Mesenchymal stem cell (in vitro differentiated cells and primary cell): ENCODE results near the gene MAT2B. TPM values are rescaled to one million over a fixed set of nuclear protein-coding genes. Genes with fewer than 3 reads are reported as not detected.
A peak's percentile ranks its signal among the peaks of the same experiment; 100 is the strongest.

Experiments
- DNase-seq: peaks from one replicate; pipeline ENCODE4 v3.0.0-alpha.2; 2013
- H2AFZ ChIP-seq: one replicate; pipeline ENCODE4 v1.6.1; 2013; ENCODE audit warnings: low read depth, mild to moderate bottlenecking, control low read depth, inconsistent platforms, low read length, moderate library complexity
- H2AK5ac ChIP-seq: 2 replicates; pipeline ENCODE4 v1.6.1; 2013; ENCODE audit warnings: low read length, moderate library complexity, mild to moderate bottlenecking, inconsistent platforms; ENCODE audit not compliant: severe bottlenecking
- H2BK120ac ChIP-seq: one replicate; pipeline ENCODE4 v1.6.1; 2013; ENCODE audit warnings: low read depth, mild to moderate bottlenecking, inconsistent platforms, low read length, moderate library complexity
- H2BK12ac ChIP-seq, 2 experiments: one replicate each; pipeline ENCODE4 v1.6.1; 2013; ENCODE audit warnings: inconsistent platforms in 2 of 2, low read length in 2 of 2, mild to moderate bottlenecking in 2 of 2, moderate library complexity in 2 of 2, control low read depth in 1 of 2
- H2BK15ac ChIP-seq: one replicate; pipeline ENCODE4 v1.6.1; 2013; ENCODE audit warnings: mild to moderate bottlenecking, low read depth, inconsistent platforms; ENCODE audit not compliant: poor library complexity, severe bottlenecking
- H2BK5ac ChIP-seq: 2 replicates; pipeline ENCODE4 v1.6.1; 2013; ENCODE audit warnings: low read depth, mild to moderate bottlenecking, low read length, control low read depth, inconsistent platforms; ENCODE audit not compliant: poor library complexity, severe bottlenecking
- H3K14ac ChIP-seq, 2 experiments: one replicate each; pipeline ENCODE4 v1.6.1; 2013; ENCODE audit warnings: inconsistent platforms in 2 of 2, low read length in 2 of 2, control low read depth in 1 of 2, mild to moderate bottlenecking in 1 of 2, moderate library complexity in 1 of 2
- H3K18ac ChIP-seq, 2 experiments: one replicate each; pipeline ENCODE4 v1.6.1; 2013; ENCODE audit warnings: inconsistent platforms in 2 of 2, low read length in 2 of 2, control low read depth in 1 of 2, low read depth in 1 of 2, mild to moderate bottlenecking in 1 of 2
- H3K23ac ChIP-seq, 2 experiments: one replicate each; pipeline ENCODE4 v1.6.1; 2013; ENCODE audit warnings: inconsistent platforms in 2 of 2, low read length in 2 of 2, mild to moderate bottlenecking in 2 of 2, moderate library complexity in 2 of 2, control low read depth in 1 of 2
- H3K27ac ChIP-seq: 2 replicates; pipeline ENCODE4 v1.5.1; 2013; ENCODE audit warnings: mild to moderate bottlenecking, moderate library complexity, low read length, control low read depth, inconsistent platforms; ENCODE audit not compliant: poor library complexity, severe bottlenecking
- H3K27me3 ChIP-seq, 2 experiments: 2 replicates each; pipeline versions ENCODE4 v1.6.1 to v1.7.0; 2013; ENCODE audit warnings: low read length in 2 of 2, mild to moderate bottlenecking in 2 of 2, moderate library complexity in 2 of 2, control low read depth in 1 of 2, inconsistent platforms in 1 of 2; ENCODE audit not compliant: control insufficient read depth in 1 of 2, insufficient read depth in 1 of 2
- H3K36me3 ChIP-seq, 2 experiments: 2 replicates each; pipeline versions ENCODE4 v1.6.1 to v1.7.0; 2013; ENCODE audit warnings: low read length in 2 of 2, control low read depth in 1 of 2, inconsistent platforms in 1 of 2, low read depth in 1 of 2, mild to moderate bottlenecking in 1 of 2; ENCODE audit not compliant: insufficient read depth in 2 of 2, control insufficient read depth in 1 of 2
- H3K4ac ChIP-seq, 2 experiments: one replicate each; pipeline ENCODE4 v1.6.1; 2013; ENCODE audit warnings: inconsistent platforms in 2 of 2, low read length in 2 of 2, mild to moderate bottlenecking in 2 of 2, moderate library complexity in 2 of 2, control low read depth in 1 of 2, low read depth in 1 of 2
- H3K4me1 ChIP-seq: 2 replicates; pipeline ENCODE4 v1.6.1; 2013; ENCODE audit warnings: low read depth, low read length, control low read depth; ENCODE audit not compliant: control insufficient read depth, insufficient read depth
- H3K4me2 ChIP-seq: 2 replicates; pipeline ENCODE4 v1.6.1; 2013; ENCODE audit warnings: low read length, mild to moderate bottlenecking, inconsistent platforms; ENCODE audit not compliant: poor library complexity, severe bottlenecking
- H3K4me3 ChIP-seq, 2 experiments: 2 replicates each; pipeline versions ENCODE4 v1.5.1 to v1.7.0; 2013; ENCODE audit warnings: low read length in 2 of 2, mild to moderate bottlenecking in 2 of 2, control low read depth in 1 of 2, low read depth in 1 of 2; ENCODE audit not compliant: insufficient read depth in 1 of 2
- H3K79me1 ChIP-seq: replicated peaks from 2 replicates; pipeline ENCODE4 v1.6.1; 2013; ENCODE audit warnings: mild to moderate bottlenecking, control low read depth, low read length, inconsistent platforms; ENCODE audit not compliant: poor library complexity, severe bottlenecking
- H3K9ac ChIP-seq: 2 replicates; pipeline ENCODE4 v1.7.0; 2013; ENCODE audit warnings: mild to moderate bottlenecking, low read length, moderate library complexity
- H3K9me3 ChIP-seq: 2 replicates; pipeline ENCODE4 v1.7.0; 2013; ENCODE audit warnings: mild to moderate bottlenecking, low read length; ENCODE audit not compliant: control insufficient read depth
- H4K8ac ChIP-seq: one replicate; pipeline ENCODE4 v1.6.1; 2013; ENCODE audit warnings: inconsistent platforms, mild to moderate bottlenecking, low read length, moderate library complexity
- H4K91ac ChIP-seq: one replicate; pipeline ENCODE4 v1.6.1; 2013; ENCODE audit warnings: mild to moderate bottlenecking, low read length, inconsistent platforms
- WGBS: methylation state at CpG from one replicate; pipeline ENCODE4 v1.1.7; 2013; ENCODE audit warnings: mixed read lengths; 5-methylcytosine and 5-hydroxymethylcytosine counted together
- polyA plus RNA-seq, 2 experiments: library from polyadenylated mRNA; stranded (reverse); fragments of 200-250 nt; gene quantifications; one replicate each; pipeline ENCODE4 v1.2.3, GENCODE V29; 2013

The MAT2B gene
- polyA plus RNA-seq (2013, experiment 1 of 2), result 35.4 TPM
- 37.9 TPM for polyA plus RNA-seq (2013, experiment 2 of 2)

DNA sequence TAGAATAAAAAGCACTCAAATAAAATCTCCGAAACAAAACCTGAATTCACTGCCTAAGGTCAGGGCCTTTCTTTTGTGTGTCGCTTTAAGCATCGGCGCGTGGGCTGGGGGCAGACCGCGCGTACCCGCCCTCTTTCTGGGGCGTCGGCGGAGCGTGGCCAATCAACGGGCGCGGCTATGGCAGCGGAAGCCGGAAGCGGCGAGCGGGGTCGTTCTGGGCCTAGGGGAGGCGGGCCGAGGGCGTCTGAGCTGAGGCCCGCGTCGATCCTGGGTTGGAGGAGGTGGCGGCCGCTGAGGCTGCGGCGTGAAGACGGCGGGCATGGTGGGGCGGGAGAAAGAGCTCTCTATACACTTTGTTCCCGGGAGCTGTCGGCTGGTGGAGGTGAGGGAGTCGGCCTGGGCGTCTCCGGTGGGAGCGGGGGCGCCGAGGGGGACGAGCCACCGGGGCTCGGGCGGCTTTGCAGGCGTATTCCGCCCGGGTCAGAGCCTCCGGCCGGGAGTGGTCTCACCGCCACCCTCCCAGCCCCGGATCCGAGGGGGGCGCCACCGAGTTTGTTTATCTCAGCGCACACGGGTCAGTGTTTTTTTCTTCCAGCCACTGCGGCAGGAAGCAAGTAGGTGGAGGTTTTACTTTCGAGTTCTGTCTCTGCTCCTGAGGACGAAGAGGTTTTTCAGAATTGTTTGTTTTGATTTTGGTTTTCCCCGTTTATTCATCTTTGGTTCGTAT is at the start of gene MAT2B:
TSS of gene MAT2B (plus strand) at position 252 of the 727 bp plus-strand sequence. CDS start at position 320, 68 bp downstream.
- peak; percentile 96 for DNase-seq
- peak within 1 kb of the TSS; percentile 93 for H3K4me2 ChIP-seq
- H3K4ac ChIP-seq, result peak within 1 kb of the TSS; percentile 75 to 97
- under 1% methylated on average over 61 of the region's 64 CpGs for WGBS
- peak within 1 kb of the TSS; percentile 95 for H4K8ac ChIP-seq
- no peak within 1 kb of the TSS for H2AK5ac ChIP-seq
- no peak within 1 kb of the TSS for H2BK15ac ChIP-seq
- peak within 1 kb of the TSS; percentile 94 for H3K9ac ChIP-seq
- peaks cover 1% of the 10 kb centered on the region for H3K4me1 ChIP-seq
- no peaks in the 10 kb centered on the region for H3K79me1 ChIP-seq
- H3K18ac ChIP-seq, result peak within 1 kb of the TSS; percentile 92 to 98
- no peaks in the 10 kb centered on the region for H3K27me3 ChIP-seq
- peak within 1 kb of the TSS; percentile 94 for H4K91ac ChIP-seq
- no peaks in the 10 kb centered on the region for H3K9me3 ChIP-seq
- H3K27ac ChIP-seq, result peak within 1 kb of the TSS; percentile 89
- peak within 1 kb of the TSS; percentile 73 for H2BK120ac ChIP-seq
- peak within 1 kb of the TSS in 1 of 2 experiments; percentile 40 for H3K23ac ChIP-seq
- H2BK5ac ChIP-seq, result peak within 1 kb of the TSS; percentile 90
- H3K4me3 ChIP-seq, result peak within 1 kb of the TSS; percentile 89
- H2BK12ac ChIP-seq, result no peak within 1 kb of the TSS
- peaks cover 0 to 2% of the 10 kb centered on the region in 2 experiments for H3K36me3 ChIP-seq
- peak within 1 kb of the TSS; percentile 74 to 89 for H3K14ac ChIP-seq
- peak within 1 kb of the TSS; percentile 36 for H2AFZ ChIP-seq

DNA sequence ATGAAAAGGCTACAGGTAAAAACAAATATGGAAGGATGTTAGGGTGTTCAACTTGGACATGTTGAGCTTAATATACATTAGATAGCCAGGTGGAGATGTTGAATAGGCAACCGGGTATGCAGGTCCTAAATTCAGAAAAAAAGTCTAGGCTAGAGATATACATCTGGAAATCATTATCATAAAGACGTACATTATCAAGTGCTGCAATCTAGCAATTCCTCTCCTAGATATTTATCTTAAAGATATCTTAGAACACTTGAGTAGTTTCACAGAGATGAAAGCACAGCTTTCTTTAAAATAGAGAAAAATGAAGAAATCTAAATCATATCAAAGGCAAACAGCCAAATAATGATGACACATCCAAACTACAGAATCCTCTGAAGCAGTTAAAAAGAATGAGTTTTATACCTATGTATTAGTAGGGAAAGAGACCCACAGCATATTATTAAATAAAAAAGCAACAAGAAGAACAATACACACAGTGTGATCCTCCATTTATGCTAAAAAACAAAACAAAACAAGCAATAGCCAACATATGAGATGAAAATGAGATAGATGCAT is 49.3 kb upstream of the MAT2B start:
- no peak overlapping the region for H3K27ac ChIP-seq
- no peaks in the 10 kb centered on the region for H3K9me3 ChIP-seq
- peaks cover 3% of the 10 kb centered on the region for H3K4me1 ChIP-seq
- no peaks in the 10 kb centered on the region for H3K27me3 ChIP-seq
- no peak overlapping the region for H2BK15ac ChIP-seq
- H4K8ac ChIP-seq, result no peak overlapping the region
- H3K4ac ChIP-seq, result no peak overlapping the region
- peaks cover 7 to 36% of the 10 kb centered on the region in 2 experiments for H3K36me3 ChIP-seq
- H2BK120ac ChIP-seq, result no peak overlapping the region
- H3K79me1 ChIP-seq, result no peaks in the 10 kb centered on the region
- H2BK5ac ChIP-seq, result no peak overlapping the region
- no peak overlapping the region for H3K9ac ChIP-seq
- H3K23ac ChIP-seq, result no peak overlapping the region
- no peak overlapping the region for H2AFZ ChIP-seq
- H2AK5ac ChIP-seq, result no peak overlapping the region
- DNase-seq, result no peak
- no CpG with 5 or more reads among the region's 2 CpGs for WGBS
- no peak overlapping the region for H3K4me3 ChIP-seq
- no peak overlapping the region for H3K4me2 ChIP-seq
- H2BK12ac ChIP-seq, result no peak overlapping the region
- H4K91ac ChIP-seq, result no peak overlapping the region
- no peak overlapping the region for H3K14ac ChIP-seq
- H3K18ac ChIP-seq, result no peak overlapping the region

DNA sequence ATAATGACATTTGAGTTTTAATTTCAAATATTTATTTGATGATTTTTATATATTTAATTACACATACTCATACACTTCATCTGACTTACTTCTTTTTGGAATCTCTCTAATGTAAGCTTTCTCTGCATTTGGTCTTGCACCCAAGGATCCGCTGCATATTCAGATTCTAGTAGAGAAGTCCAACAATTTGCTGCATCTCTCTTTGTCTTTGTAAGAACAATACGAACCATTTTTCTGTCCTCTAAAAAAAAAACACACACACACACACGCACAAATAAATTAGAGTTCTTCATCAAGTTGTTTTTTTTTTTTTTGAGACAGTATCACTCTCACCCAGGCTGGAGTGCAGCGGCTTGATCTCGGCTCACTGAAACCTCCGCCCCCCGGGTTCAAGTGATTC is 48.6 kb upstream of the MAT2B start:
- H3K23ac ChIP-seq, result no peak overlapping the region
- no peak overlapping the region for H2BK5ac ChIP-seq
- no peaks in the 10 kb centered on the region for H3K79me1 ChIP-seq
- H2AFZ ChIP-seq, result no peak overlapping the region
- no peak overlapping the region for H2BK12ac ChIP-seq
- DNase-seq, result no peak
- H3K4me2 ChIP-seq, result no peak overlapping the region
- WGBS, result over 99% methylated on average over 7 of the region's 7 CpGs
- peaks cover 5% of the 10 kb centered on the region for H3K4me1 ChIP-seq
- H2BK15ac ChIP-seq, result no peak overlapping the region
- H3K9me3 ChIP-seq, result no peaks in the 10 kb centered on the region
- H4K8ac ChIP-seq, result no peak overlapping the region
- no peaks in the 10 kb centered on the region for H3K27me3 ChIP-seq
- no peak overlapping the region for H3K9ac ChIP-seq
- H4K91ac ChIP-seq, result no peak overlapping the region
- H2AK5ac ChIP-seq, result no peak overlapping the region
- H2BK120ac ChIP-seq, result no peak overlapping the region
- H3K27ac ChIP-seq, result no peak overlapping the region
- no peak overlapping the region for H3K14ac ChIP-seq
- H3K18ac ChIP-seq, result no peak overlapping the region
- H3K36me3 ChIP-seq, result peaks cover 3 to 30% of the 10 kb centered on the region in 2 experiments
- no peak overlapping the region for H3K4ac ChIP-seq
- no peak overlapping the region for H3K4me3 ChIP-seq

DNA sequence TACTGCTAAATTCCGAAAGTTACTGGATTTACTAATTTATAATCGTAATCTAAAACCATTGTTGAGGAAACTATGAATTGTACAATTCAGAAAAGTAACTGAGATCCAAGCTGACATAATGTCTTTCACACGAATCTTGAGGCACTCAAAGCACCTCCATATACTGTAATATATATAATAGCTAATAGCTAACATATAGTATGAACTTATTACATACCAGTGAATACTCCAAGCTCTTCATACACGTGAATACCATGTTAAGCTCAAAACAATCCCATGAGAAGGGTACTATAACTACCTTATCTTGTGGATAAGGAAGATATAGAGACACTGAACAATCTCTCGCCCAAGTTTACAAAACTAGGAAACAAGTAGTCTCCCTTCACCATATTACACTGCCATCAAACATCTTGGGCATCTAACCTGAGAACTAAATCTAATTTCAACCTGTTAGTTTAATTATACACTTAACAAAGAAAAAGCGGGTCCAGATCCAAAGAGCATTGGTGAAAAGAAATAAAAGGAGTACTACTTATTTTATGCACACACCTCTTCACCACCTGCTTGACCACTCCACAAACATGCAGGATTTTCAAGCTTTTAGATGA is 46.5 kb upstream of the MAT2B start:
- H3K79me1 ChIP-seq, result no peaks in the 10 kb centered on the region
- peaks cover 5% of the 10 kb centered on the region for H3K4me1 ChIP-seq
- peak overlapping the region; percentile 99 for H3K27ac ChIP-seq
- no peak overlapping the region for H2BK15ac ChIP-seq
- no peak overlapping the region for H2AFZ ChIP-seq
- peaks cover 3 to 12% of the 10 kb centered on the region in 2 experiments for H3K36me3 ChIP-seq
- H2BK120ac ChIP-seq, result no peak overlapping the region
- no peak overlapping the region for H2BK5ac ChIP-seq
- H3K14ac ChIP-seq, result no peak overlapping the region
- 7% methylated on average over 3 of the region's 6 CpGs for WGBS
- H3K27me3 ChIP-seq, result no peaks in the 10 kb centered on the region
- H3K4me2 ChIP-seq, result peak overlapping the region; percentile 85
- H2AK5ac ChIP-seq, result no peak overlapping the region
- H3K9ac ChIP-seq, result peak overlapping the region; percentile 95
- H4K91ac ChIP-seq, result no peak overlapping the region
- H2BK12ac ChIP-seq, result no peak overlapping the region
- no peaks in the 10 kb centered on the region for H3K9me3 ChIP-seq
- no peak overlapping the region for H3K18ac ChIP-seq
- H3K4me3 ChIP-seq, result peak overlapping the region in 1 of 2 experiments; percentile 96
- H4K8ac ChIP-seq, result no peak overlapping the region
- DNase-seq, result no peak
- no peak overlapping the region for H3K4ac ChIP-seq
- no peak overlapping the region for H3K23ac ChIP-seq
